GM21390 (cell line): ENCODE measurements around the gene DDC.

Experiments used
- ATAC-seq: cut with Tn5 transposase; IDR thresholded peaks from one replicate; pipeline ENCODE4 v1.9.1; 2021; ENCODE audit not compliant: unreplicated experiment

The DDC gene

GRCh38 chr7:50564640-50565558 lies at the start of gene DDC:
DDC (minus strand) TSS chr7:50565405; CDS start chr7:50544085, 21,320 bp downstream.
- ATAC-seq, result no peak

- no peak for ATAC-seq
These were observed 48.3 kb upstream of the DDC start for GRCh38 chr7:50613473-50613872.

- no peak for ATAC-seq
These were observed 47.5 kb upstream of the DDC start for GRCh38 chr7:50612704-50613103.

- ATAC-seq, result peak; percentile 61
These were observed 45.5 kb upstream of the DDC start for GRCh38 chr7:50610521-50611277.

GRCh38 chr7:50608196-50608906 lies 43.1 kb upstream of the DDC start:
- no peak for ATAC-seq

GRCh38 chr7:50607524-50608125 lies 42.4 kb upstream of the DDC start:
- ATAC-seq, result no peak

- no peak for ATAC-seq
These were observed 39.9 kb upstream of the DDC start for GRCh38 chr7:50605059-50605458.

GRCh38 chr7:50603287-50603686 lies 38.1 kb upstream of the DDC start:
- ATAC-seq, result no peak

- no peak for ATAC-seq
These were observed 34.2 kb upstream of the DDC start for GRCh38 chr7:50599385-50599784.

- ATAC-seq, result no peak
These were observed 33.5 kb upstream of the DDC start for GRCh38 chr7:50598460-50599343.

- no peak for ATAC-seq
These were observed 31.3 kb upstream of the DDC start for GRCh38 chr7:50596484-50596883.

GRCh38 chr7:50595491-50596102 lies 30.4 kb upstream of the DDC start:
- ATAC-seq, result peak; percentile 39

GRCh38 chr7:50594734-50595485 lies 29.7 kb upstream of the DDC start:
- peak; percentile 42 for ATAC-seq

GRCh38 chr7:50594136-50594535 lies 28.9 kb upstream of the DDC start:
- no peak for ATAC-seq

- ATAC-seq, result no peak
These were observed 27.7 kb upstream of the DDC start for GRCh38 chr7:50592940-50593339.

GRCh38 chr7:50591480-50592438 lies 26.6 kb upstream of the DDC start:
- ATAC-seq, result peak; percentile 47

GRCh38 chr7:50591098-50591479 lies 25.9 kb upstream of the DDC start:
- ATAC-seq, result no peak

GRCh38 chr7:50590535-50590934 lies 25.3 kb upstream of the DDC start:
- no peak for ATAC-seq
